Measurements from ENCODE around the gene FAM170B.

Gene FAM170B

DNA sequence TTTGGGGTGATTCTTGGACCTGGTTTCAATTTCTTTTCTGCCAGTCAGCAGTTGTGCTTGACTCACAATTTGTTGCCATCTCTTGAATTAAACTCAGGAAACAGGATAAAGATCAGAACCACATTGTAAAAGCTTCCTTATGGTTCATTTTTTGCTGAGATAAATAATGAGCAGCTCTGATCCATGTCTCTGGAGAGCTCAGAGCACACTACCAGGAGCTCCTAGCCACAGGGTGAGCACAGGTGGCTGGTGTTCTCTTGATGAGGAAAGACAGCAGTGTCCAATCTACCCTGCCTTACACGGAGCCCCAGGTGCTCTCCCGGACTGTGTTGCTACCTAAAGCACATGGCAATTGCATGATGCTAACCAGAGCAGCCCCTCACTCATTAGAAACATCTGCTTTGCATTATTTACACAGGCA, 17.2 kb upstream of the FAM170B start:
- no peak for FAIRE-seq

DNA sequence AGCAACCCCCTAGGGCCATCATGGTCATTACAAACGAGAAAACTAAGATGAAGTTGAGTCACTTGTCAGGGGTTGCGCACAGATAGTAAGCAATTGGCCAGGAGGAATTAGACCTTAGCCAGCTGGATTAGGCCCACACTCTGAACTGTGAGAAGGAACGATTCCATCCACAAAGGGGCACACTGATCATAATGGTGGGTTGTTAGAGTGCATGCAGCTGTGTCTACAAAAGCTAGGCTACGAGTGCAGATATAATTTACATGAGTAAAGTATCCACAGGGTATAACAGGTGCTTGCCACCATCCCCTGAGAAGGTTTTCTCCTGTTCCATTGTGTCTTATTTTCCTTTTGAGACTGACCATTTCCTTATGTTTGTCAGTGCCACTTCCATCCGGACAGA, 16.6 kb upstream of the FAM170B start:
- no peak for FAIRE-seq

DNA sequence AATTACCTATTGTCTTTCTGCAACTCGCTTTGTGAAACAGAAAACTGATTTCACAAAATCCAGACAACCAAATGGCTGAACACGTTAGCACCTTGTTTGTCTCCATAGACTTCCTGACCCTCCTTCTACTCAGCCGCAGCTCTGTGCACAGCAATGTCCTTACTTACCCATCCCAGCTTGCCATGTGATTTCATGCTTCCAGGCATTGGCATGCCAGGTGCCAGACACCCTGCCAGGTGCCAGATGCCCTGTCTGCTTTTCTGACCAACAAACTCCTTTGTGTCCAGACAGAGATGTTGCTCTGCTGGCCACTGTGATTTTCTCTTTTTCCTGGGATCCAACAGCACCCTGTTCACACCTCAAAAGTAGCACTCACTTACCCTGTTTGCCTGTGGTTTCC, 16.1 kb upstream of the FAM170B start:
- no peak for FAIRE-seq

DNA sequence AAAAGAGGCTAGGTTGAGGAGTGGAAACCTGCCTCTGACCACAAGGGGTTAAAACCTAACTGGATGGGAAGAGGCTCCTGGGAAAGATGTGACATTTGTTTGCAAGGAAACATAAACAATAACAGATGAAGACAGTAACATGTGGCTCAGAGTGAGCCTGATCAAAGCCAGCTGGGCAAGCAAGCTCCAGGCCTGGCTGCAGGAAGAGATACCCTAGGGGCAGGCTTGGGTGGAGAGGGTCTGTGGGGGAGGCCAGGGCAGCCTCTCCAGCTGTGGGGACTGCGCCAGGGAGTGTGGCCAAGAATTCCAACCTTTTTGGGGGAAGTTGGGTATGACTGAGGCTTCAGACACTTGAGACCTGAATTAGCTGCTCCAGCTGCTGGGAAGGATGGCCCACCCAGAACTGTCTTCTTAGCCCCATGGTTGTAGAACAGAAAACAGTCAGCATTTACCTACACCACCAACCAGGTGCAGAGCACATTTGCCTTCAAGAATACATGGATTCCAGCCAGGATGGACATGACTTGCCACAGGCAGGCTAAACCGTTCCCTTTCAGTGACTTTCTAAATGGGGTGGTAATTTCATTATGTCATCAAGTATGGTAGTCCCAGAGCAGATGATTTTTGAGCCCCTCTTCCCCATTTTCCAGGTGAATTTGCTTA, 10.4 kb upstream of the FAM170B start:
- no peak for FAIRE-seq

DNA sequence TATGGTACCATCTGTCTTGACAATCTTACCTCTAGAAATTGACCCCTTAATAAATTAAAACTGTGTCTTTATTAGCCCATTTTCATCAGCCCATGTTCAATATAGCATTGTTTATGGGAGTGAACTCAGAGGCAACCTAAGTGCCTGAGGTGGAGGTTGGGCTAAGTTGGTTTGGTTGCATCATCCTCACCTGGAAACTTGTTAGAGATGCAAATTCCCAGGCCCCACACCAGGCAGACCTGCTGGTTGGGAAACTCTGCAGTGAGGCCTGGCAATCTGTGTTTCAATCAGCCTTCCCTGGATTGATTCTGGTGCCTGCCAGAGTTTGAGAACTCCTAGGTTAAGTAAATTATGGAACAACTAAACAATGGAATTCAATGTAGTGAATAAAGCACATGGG, 9.4 kb upstream of the FAM170B start:
- no peak for FAIRE-seq

DNA sequence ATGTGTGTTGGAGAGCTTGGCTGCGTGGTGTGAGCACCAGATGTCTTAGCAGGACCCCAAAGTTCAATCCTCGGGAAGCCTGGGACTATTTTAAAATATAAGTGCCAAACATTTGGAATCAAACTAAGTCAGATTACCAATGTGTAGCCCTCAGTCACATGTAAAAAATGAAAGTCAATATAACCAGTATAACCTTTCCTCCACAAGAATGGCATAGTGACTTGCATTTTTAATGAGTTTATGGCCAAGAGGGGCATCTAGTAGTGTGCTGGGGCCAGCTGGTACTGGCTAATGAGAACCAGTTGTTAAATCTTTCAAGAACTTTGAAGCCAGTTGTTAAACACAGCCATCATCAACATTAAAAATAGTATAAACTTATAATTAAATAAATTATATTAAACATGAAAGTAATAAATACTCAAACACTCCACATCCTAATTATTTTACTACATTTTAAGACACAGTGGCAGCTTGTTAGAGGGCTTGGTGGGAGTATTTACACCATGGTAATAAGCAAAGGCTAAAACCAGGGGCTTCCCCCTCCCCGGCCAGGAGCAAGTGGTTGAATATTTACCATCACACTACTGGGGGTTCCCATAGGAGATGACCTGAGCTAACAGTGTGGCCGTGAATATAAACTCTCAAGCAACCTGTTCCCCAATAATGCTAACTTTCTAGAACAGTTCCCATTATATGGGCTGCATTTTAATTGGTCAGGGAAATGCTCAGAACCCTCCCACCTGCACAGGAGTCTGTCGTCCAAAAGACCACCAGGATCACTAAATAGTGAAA, 7.9 kb upstream of the FAM170B start:
- FAIRE-seq = no peak

DNA sequence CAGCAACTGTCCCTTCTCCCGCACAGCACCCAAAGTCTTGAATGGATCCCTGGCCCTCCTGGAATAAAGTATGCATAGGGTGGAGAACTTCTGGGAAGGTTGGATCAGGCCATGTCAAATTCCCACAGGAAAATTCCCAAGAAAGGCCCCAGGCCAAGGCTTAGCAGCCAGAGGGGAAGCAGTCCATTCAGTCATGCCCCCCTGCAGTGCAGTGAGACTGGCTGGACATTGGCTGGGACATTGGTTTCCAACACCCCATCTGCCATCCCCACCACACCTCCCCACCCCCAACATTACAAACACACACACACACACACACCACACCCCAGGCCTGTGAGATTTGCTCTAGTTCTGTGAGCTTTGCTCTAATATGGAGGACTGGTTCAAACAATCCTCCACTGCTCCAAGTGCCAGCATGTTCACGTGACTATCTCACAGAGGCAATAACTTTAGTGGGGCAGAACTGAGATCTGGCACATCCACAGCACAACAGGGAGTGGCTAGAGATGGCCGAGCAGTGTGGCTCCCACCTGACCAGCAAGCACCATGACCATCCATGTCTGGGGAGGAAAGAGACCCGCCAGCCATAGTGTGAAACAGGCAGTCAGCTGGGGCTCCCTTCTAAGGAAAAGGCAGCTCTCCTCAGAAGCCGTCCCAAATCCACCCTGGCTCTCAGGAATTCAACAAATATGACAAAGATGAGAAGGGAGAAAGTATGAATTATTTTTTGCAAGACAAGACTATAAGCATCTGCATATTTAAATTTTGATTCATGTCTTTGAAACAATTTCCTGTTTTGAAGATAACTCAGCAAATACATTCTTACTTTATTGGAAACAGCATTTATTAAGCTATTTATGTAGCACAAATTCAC, 6.7 kb upstream of the FAM170B start:
- no peak for FAIRE-seq

DNA sequence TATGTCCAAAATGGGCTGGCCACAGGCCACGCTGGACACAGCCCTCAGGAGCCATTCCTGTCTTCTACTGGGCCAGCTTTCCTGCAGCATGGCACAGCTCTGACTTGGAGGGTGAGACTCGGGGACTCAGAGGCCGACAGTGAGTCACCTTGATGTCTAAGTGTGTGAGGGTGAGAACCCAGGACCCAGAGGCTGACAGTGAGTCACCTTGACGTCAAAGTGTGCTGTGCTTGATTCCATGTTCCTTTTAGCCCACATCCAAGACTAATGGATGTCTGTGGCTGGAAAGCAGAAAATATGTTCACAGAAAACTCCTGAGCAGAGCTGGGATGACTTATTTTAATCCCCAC, 6.0 kb upstream of the FAM170B start:
- no peak for FAIRE-seq

DNA sequence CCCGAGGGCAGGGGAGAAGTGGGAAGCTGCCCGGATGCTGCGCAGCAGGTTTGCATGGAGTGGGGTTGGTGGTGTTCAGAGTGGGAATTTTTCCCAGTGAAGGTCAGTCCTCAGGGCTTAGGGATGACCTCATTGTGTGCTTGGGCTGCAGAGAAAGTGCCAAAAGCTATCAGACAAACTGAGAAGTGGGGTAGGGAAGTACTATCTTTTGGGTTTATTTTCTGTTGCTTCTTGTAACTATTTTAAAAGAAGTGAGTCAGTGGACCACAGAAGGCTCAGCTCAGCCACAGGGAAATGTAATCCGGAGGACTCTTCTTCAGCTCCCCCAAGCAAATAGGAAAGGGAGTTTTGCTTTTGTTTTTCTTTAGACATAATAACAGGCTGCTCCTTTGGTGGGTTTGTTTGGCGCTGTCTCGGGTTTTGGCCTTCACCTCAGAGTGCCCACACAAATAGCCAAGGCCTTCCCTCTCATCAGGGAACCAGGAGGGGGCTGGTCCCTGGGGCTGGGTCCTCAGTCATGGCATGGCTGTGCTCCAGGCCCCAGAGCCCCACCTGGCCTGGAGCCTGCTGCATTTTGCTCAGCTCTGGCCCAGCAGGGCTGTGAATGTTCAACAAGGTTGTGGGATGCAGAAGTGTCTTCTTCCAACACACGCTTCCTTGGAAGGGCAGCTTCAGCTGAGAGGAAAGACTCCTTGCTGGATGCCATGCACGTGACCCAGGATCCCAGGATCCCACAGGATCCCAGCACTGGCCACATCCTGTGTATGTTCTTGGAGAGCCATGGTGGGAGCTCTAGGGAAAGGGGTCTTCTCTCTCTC, 5.4 kb upstream of the FAM170B start:
- no peak for FAIRE-seq

DNA sequence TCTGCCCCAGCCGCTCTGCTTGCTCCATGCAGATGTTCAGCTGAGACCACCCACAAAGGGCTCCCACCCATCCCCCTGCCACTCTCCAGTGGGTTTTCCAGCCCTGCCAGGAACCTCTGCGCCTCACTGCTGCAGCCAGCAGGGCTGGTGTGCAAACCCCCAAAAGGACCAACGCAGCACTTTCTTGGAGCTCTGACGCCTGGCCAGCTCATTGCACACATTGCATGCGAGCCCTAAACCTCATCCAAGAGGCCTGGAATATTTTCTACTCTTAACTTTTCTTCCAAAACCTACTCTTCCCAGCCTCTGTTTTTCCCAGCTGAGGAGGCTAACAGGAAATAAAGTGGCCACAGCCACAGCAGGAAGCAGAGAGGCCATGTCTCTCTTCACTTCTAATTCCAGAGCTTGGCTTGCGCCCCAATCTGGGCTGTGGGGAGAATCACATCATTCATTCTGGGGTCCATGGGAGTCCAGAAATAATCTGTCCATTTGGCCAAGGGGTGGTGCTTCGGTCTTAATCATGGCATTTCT, 4.6 kb upstream of the FAM170B start:
- no peak for FAIRE-seq

DNA sequence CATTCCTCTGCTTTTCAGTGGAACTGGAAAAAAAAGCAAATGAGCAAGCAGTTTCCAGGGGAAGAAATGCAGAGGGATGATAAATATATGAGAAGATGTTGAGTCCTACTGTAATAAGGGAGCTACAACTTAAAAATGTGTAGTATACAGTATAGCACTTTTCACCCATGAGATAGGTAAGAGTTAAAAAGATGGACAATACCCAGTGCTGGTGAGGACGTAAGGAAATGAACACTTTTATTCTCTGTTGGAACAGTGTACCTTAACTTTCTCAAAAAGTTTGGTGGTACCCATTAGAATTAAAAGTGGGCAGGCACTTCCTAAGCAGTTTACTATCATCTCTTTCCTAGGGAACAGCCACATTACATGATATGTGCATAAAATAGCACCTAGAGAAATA, 2.7 kb upstream of the FAM170B start:
- no peak for FAIRE-seq

DNA sequence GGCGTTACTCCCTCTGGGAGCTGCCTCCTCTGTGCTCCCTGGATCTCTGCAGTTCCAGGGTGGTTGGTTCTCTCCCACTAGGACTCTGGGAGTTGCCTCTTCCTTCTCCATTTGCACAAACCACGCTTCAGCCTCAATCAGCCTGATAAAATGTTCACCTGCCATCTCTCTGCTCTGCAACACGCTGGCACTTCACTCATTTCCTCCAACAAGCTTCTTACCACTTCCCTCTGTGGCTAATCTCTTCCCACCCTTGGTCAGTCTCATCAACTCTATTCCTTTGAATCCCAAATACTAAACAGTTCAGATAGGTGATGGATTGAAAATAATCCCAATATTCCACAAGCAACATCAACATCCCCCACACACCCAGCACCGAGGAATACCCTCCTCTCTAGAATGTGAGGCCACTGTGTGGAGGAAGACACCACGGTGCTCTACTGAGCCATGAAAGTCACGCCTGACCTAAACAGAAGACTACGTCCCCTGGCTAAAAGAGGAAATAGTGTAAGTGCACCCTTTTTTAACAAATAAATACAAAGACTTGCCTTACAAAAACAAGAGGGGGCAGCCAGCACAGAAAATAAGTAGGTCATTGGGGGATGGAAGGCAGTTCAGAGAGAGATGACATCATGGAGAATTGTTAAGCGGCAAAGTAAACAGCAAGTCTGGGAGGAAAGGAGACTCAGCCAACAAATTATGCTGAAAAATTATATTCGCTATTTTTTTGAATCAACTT, 1.9 kb upstream of the FAM170B start:
- FAIRE-seq = no peak

DNA sequence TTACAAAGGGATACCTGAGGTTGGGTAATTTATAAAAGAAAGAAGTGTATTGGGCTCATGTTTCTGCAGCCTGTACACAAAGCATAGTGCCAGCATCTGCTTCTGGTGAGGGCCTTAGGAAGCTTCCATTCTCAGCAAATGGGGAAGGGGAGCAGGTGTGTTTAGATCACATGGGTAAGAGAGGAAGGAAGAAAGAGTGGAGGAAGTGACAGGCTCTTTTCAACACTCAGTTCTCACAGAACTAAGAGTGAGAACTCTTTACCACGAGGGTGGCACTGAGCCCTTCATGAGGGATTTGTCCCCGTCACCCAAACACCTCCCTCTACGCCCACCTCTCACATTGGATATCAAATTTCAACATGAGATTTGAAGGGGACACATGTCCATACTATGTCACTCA, 506 bp upstream of the FAM170B start:
- FAIRE-seq = no peak

DNA sequence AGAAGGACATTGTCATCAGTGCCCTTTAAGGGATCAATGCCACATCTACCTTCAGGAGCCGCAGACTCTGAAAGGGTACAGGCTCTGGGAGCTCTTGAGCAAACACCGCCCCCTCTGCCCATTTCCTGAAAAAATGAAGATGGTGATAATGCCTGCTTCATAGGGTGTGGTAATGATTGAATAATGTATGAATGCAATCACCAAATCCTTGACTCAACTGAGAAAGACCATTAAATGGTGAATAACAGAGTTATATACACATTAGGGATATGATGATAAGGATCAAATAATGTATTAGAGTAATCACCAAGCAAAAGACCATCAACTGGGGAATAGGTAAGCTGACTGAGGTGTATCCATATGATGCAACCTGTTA, 1.5 kb downstream of the FAM170B start:
- no peak for FAIRE-seq

DNA sequence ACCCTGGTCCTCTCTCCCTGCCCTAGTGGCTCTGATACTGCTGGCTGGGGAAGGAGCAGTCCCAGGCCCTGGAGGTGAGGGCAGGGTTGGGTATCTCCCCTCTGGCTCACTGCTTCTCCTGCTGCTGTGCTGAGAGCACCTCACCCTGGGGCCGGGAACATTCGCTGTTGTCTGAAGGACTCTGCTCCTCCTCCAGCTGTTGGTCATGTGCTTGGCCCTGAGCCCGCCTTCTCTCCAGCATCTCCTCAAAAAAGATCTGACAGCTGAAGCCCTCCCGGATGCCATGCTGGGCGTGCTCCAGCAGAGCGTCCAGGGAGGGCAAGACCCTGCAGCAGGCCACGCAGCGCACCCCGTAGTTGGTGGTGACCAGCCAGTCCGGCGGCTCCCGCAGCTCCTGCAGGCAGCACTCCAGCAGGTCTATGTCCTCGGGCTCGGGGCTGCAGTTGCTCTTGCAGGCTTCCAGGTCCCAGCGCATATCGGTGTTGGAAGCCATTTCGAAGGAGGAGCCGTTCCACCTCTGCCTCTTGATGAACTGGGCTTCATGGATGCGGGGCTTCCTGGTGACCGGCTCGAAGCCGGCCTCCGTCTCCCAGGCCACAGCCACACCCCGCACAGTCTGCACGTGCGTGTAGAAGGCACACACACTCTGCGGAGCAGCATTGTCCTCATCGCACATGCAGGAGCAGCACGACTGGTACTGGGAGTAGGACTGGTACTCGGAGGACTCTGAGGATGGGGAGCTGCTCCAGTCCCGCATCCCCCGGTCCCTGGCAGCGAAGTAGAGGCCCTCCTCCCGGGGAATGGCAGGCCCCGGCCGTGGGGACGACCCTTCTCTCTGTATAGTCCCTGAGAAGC, 2.1 kb downstream of the FAM170B start:
- no peak for FAIRE-seq

DNA sequence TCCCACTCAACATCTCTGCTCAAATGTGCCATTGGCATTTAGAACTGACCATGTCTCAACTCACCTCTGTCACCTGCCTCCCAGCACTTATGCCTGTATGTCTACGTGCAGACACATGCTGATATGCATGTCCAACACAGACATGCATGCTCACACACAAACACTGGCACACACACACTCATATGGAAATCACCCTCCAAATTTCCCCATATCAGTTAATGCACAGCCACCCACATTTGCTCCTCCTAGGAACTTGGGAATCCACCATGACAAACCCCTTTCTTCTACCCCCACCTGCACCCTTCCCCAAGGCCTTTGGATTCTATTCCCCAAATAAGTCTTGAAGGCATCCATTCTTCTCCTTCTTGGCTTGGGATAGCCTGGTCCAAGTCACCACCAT, 4.4 kb downstream of the FAM170B start:
- no peak for FAIRE-seq

DNA sequence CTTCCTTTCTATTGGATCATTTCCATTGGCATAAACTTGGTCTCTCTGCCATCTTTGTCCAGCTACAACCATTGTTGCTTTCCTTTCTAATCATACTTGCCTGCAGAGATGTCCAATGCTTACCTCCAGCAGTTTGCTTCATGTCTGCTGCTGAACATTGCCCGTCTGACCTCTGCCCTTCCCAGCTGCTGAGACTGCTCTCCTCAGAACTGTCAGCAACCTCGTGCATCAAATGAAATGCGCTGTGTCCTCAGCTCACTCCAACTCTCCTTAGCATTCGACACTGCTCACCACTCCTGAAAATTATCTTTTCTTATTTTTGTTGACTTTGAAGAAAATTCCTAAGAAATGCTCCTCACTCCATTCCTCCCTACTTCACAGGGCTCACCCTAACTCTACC, 5.0 kb downstream of the FAM170B start:
- no peak for FAIRE-seq

DNA sequence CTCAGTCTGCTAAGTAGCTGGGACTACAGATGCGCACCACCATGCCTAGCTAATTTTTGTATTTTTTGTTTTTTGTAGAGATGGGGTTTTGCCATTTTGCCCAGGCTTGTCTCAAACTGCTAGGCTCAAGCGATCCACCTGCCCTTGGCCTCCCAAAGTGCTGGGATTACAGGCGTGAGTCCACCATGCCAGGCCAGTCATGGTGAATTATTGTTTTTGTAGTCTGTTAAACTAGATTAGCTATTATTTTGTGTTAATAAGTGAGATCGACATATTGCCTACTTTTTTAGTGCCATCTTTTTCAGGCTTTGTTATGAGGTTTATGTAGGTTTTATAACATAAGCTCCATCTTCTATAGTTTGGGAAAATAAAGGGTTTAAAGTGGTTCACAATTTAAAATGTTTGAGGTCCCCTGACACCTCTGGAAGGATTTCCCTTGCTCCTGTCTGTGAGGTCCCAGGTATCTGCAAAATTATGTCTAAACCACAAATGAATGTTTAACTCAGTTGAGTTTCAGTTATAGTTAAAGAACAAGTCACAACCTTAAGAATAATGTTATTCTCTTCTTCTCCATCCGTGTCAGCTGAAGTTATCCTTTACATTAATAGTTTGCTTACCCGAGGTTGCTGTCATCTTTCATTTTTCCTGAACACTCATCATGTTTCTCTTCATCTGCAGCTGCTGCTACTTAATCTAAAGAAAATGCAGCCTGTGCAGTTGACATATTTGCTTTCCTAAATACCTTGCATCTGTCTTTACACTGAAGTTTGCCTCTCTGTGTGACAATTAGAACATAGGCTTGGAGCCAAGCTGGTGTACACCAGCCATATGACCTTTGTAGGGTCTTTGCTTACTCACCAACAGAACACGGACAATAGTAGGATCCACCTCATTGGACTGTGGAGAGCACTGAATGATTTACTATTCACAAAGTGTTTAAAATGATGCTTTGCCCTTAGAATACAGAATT, 9.6 kb downstream of the FAM170B start:
- no peak for FAIRE-seq

DNA sequence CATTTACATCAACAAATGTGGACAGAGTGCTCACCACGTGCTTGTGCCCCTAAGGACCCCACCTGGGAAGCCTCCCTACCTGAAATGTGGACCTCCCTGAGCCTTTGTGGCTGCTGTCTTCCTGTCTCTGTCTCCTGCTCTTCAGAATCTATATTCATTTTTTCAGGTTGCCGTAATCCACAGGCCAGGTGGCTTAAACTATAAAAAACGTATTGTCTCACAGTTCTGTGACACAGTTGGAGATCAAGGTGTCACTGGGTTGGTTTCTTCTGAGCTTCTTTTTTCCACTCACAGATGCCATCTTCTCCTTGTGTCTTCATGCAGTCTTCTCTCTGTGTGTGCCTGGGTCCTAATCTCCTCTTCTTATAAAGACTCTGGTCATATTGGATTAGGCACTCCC, 12.9 kb downstream of the FAM170B start:
- FAIRE-seq = no peak

DNA sequence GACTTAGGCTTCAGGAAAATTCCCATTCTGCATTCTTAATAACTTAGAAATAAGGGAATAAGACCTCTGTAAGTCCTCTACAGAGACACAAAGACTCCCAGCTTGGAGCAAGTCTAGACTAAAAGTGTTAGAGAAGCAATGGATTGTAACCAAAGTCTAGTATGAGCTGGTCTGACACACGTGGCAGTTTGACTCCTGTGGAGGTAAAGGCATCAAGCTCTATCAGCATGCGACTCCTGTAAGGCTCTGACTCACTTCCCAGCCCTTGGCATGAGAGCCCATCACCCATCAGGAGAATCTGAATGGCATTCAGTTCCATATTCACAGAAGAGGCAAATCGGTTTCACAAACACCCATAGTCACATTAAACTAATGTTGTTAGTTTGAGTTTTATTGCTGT, 14.1 kb downstream of the FAM170B start:
- FAIRE-seq = no peak
